Stimulated activated CD4-positive, alpha-beta T cell treated with anti-CD3 and anti-CD28 coated beads, Interleukin-4, amount 100 ng/mL, for 48 hours (primary cell): Measurements from ENCODE around the gene LMF1.

Experiments
- DNase-seq, 2 donors: peaks; one replicate each; pipeline ENCODE4 v3.0.0-alpha.2; 2020; ENCODE audit warnings: low read depth in 2 of 2

LMF1 gene

GRCh38 chr16:970766-971581, at the start of gene LMF1:
LMF1 (minus strand) TSS chr16:970984; CDS start chr16:970980, 4 bp downstream.
- peak; percentile 89 to 99 for DNase-seq

DNA sequence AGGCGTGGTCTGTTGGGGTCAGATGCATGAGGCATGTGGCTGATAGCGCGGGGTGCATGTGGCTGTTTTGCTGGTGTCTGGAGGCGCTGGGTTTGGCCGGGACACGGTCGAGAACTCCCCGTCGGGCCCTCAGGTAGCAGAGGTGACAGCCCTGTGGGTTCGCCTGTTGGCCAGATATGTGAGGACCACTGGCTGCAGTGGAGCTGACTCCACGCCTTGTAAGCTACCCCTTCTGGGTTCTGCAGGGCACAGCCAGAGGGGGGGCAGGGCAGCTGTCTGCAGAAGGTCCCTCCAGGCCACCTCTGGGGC, 49.3 kb upstream of the LMF1 start:
- DNase-seq, result no peak

- no peak for DNase-seq
Observed at GRCh38 chr16:1019231-1020090, 48.7 kb upstream of the LMF1 start.

DNA sequence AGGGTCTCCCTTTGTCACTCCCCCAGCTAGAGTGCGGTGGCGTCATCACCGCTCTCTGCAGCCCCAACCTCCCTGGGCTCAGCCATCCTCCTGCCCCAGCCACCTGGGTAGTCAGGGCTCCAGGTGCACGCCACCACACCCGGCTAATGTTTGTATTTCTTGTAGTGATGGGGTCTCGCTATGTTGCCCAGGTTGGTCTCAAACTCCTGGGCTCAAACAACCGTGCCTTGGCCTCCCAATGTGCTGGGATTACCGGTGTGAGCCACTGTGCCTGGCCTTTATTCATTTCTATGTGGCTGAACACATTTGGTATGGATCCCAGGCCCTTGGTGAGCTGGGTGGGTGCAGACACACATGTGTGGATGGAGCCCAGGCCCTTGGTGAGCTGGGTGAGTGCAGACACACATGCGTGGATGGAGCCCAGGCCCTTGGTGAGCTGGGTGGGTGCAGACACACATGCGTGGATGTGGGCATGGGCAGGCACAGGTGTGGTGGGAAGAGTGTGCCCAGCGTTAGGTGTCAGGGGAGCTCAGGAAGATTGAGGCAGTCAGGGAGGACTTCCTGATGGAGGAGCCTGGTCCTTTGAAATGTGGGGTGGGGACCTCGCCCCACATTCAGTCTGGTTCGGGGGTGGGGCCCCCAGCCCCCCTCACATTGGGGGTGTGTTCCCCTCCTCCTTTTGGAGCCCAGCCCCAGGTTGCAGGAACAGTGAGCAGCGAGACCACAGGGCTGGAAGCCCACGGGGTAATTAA, 47.8 kb upstream of the LMF1 start:
- no peak for DNase-seq

DNA sequence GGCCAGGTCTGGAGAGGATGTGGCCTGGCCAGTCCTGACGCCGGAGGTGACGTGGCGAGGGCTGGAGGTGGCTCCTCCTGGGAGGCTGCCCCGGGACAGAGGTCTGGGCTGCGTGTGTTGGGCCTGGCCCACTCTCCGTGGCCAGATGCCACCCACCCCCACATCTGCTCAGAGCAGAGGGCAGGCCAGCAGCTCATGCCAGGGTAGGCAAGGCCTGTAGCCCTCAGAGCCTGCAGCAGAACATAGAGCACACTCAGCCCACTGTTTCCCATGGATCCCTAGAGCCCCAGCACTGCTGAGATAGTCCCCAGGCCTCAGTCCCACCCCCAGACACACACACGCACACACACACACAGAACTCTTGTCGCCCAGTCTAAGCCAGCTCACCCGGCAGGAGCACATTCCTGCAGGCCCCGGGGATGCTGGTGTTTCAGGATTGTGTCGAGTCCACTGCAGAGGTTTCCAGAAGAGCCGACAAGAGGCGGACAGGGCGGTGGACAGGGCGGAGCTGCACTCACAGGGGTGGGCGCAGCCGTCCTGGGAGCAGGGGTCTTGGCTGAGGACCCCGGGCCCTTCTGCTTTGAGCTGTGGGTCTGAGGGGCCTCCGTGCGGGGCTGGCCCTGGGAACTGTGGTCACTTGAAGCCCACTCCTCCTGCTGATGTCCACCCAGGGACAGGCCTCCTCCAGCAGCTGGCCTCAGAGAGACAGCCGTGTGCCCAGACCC, 44.1 kb upstream of the LMF1 start:
- no peak for DNase-seq

- no peak for DNase-seq
Observed at GRCh38 chr16:1014221-1014620, 43.4 kb upstream of the LMF1 start.

GRCh38 chr16:1013593-1013900, 42.8 kb upstream of the LMF1 start:
- no peak for DNase-seq

- DNase-seq, result no peak
Observed at GRCh38 chr16:1012722-1013592, 42.2 kb upstream of the LMF1 start.

- no peak for DNase-seq
Observed at GRCh38 chr16:1012135-1012534, 41.4 kb upstream of the LMF1 start.

- no peak for DNase-seq
Observed at GRCh38 chr16:1011316-1012082, 40.7 kb upstream of the LMF1 start.

- DNase-seq, result no peak
Observed at GRCh38 chr16:1010815-1011214, 40.0 kb upstream of the LMF1 start.

DNA sequence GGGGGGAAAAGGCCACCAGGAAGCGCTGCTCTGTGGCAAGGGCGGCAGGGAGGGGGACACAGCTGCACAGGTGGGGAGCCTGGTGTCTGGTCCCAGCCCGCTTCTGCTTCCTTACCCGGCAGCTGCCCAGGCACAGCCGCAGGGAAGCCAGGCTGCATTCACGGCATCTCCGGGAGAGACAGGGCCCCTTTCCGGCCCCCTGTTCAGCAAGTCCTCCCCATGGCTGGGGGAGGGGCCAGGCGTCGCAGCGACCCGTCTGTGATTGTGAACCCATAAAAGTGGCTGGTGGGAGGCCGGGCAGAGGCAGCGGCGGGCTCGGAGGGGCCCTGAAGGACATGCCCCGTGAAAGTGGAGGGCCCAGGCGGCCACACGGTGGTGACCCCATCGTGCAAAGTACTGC, 39.5 kb upstream of the LMF1 start:
- no peak for DNase-seq

DNA sequence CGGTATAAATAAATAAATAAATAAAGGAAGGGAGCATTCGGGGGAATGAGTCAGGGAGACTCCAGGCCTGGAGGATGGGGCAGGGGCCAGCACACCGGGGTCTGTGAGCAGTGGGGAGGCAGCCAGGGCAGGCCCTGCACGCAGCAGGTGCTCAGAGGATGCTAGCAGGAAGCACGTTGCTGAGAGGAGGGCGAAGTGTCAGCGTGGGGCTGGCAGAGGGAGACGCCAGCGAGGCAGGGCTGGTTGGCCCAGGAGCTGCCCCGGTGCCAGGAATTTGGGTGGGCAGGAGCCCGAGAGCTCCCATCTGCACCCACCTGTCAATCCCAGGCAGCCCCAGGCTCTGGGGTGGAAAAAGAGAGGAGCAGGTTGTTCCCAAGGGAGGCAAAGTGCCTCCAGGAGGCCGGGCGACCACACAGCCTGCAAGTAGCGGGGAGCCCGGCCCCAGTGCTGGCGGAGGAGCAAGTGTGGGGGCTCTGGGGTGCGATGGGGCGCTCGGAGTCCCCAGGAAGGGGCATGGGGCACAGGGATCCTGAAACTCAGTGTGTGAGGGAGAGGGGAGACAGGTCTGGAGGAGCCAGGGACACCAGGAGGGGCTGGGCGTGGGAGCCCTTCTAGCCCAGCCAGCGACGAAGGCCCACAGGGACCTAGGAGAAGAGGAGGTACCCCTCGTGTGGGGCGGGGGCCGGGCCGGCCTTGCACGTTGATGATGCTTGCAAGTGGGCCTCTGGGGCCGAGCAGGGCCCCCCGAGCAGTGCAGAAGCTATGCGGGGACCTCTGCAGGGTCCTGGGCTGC, 38.8 kb upstream of the LMF1 start:
- DNase-seq, result no peak

DNA sequence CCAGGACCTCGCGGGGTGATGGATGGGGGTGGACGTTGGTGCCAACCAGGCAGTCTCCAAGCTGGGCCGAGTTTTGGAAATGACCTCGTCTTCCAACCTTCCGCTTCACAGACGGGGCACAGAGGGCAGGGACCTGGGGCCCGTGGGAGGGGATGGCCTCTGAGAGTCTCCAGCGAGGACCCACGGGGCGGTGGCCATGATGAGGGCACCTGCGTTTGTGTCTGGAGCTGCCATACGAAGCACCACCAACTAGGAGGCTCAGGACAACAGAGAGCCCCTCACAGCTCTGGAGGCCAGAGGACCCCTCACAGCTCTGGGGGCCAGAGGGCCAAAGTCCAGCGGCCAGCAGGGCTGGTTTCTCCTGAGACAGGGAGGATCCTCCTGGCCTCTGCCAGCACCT, 37.3 kb upstream of the LMF1 start:
- DNase-seq, result no peak

DNA sequence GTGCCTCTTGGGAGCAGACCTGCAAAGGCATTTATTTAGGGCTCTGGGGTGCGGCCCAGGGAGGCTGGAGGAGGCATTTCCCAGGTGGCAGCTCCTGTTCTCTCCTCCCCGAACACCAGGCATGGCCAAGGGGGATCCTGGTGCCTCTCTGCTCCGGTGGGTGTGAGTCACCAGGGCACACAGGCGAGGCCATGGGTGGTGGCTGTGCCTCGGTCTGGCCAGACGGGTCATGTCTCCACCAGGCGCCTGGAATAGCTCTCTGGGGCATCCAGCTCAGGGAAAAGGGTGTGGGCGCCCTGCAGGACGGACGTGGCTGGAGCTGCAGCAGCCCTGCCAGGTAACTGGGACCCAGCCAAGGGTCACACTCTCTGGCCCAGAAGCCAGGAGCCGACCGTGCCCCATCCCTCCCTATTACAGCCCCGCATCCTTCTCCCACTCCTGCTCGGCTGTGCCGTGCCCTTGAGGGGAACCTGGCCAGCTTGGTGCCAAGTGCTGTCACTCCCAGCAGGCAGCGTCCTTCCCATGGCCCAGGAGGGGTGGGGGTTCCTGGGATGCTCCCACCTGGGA, 36.6 kb upstream of the LMF1 start:
- no peak for DNase-seq

DNA sequence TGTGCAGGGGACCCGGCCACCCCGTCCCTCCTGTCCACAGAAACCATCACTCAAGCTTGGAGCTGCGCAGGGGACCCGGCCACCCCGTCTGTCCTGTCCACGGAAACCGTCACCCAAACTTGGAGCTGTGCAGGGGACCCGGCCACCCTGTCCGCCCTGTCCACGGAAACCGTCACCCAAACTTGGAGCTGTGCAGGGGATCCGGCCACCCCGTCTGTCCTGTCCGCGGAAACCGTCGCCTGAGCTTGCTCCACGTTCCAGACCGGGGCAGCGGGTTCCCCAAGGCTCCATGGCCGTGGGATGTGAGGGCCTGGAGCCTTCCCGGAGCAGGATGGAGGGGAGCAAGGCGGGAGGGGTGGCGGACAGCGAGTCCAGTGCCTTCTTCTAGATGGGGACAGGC, 36.0 kb upstream of the LMF1 start:
- DNase-seq, result no peak

DNA sequence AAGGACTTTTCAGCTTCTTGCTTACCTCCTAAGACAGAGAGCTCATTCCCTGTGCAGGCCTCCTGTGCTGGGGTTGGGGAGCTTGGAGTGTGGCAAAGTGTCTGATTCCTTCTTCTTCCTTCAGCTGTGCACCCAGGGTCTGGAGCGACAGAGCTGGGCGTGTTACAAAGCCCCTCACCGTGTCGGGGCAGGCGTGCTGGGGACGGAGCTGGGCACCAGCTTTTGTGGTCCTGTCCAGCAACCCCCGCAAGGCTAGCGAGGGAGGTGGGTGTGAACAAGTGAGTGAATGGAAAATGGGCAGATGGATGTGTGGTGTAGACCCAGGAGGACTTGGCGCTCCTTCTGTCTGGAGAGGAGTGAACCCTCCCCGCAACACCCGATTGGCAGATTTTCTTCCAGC, 34.5 kb upstream of the LMF1 start:
- no peak for DNase-seq

GRCh38 chr16:1003391-1004347, 32.9 kb upstream of the LMF1 start:
- peak; percentile 49 to 50 for DNase-seq
